Suprapubic skin (tissue), 4 donors: ENCODE results near the gene TP53AIP1.

Experiments used
- CTCF ChIP-seq, 2 donors: fragments of 200-600 bp in 1 of 2; fragments of 450-650 bp in 1 of 2; sonication (generic) in 1 of 2; IDR thresholded peaks; one replicate each; pipeline ENCODE4 v1.5.1; 2016 to 2019; ENCODE audit warnings: antibody characterized with exemption in 2 of 2, mild to moderate bottlenecking in 1 of 2, moderate library complexity in 1 of 2
- POLR2A ChIP-seq, 2 donors: fragments of 450-650 bp; IDR thresholded peaks; one replicate each; pipeline ENCODE4 v1.6.1; 2017; ENCODE audit warnings: antibody characterized with exemption in 2 of 2, mild to moderate bottlenecking in 2 of 2, moderate library complexity in 2 of 2
- POLR2AphosphoS5 ChIP-seq, 3 donors: sonication (generic); formaldehyde crosslinking; IDR thresholded peaks; one replicate each; pipeline ENCODE4 v1.6.1; 2017; ENCODE audit warnings: antibody characterized with exemption in 3 of 3

GRCh38 chr11:128940603-128941002 lies 2.1 kb downstream of the TP53AIP1 start:
- no peak for TF ChIP-seq POLR2A (IDR thresholded peaks at IDR 0.05)
- no peak for TF ChIP-seq POLR2AphosphoS5 (IDR thresholded peaks at IDR 0.05)
- no peak for TF ChIP-seq CTCF (IDR thresholded peaks at IDR 0.05)
